Neural crest cell (in vitro differentiated cells): ENCODE results near the gene CNTNAP2. TPM values are rescaled to one million over a fixed set of nuclear protein-coding genes. Genes with fewer than 3 reads are reported as not detected.
"Not testable (repeated sequence)": the region's sequence is repeated elsewhere in the genome, so short reads cannot be mapped to it uniquely, and the experiment has no call there.

ENCODE experiments used
- DNase-seq: peaks from one replicate; pipeline ENCODE4 v3.0.0; 2021; ENCODE audit warnings: low read depth, mixed read lengths, low spot score
- H3K27ac Mint-ChIP-seq: one replicate; pipeline ENCODE4 v1.8.0; 2021; ENCODE audit warnings: mild to moderate bottlenecking, mixed read lengths; ENCODE audit not compliant: unreplicated experiment
- H3K27me3 Mint-ChIP-seq: 2 replicates; pipeline ENCODE4 v1.8.0; 2021; ENCODE audit warnings: low read depth, mild to moderate bottlenecking, mixed read lengths
- H3K36me3 Mint-ChIP-seq: 2 replicates; pipeline ENCODE4 v1.8.0; 2021; ENCODE audit warnings: low read depth, mild to moderate bottlenecking, mixed read lengths
- H3K4me1 Mint-ChIP-seq: 2 replicates; pipeline ENCODE4 v1.8.0; 2021; ENCODE audit warnings: mixed read lengths
- H3K4me3 Mint-ChIP-seq: one replicate; pipeline ENCODE4 v1.8.0; 2021; ENCODE audit warnings: mild to moderate bottlenecking, mixed read lengths
- H3K9me3 Mint-ChIP-seq: 2 replicates; pipeline ENCODE4 v1.8.0; 2021; ENCODE audit warnings: mixed read lengths
- total RNA-seq: library from RNA; stranded (reverse); gene quantifications from 2 replicates; pipeline ENCODE4 v1.2.1, GENCODE V29; 2021
- TF ChIP-seq, protein P1 (sequence below): fragments of 200-600 bp; sonication (generic); conservative IDR thresholded peaks from 2 replicates; pipeline ENCODE4 v1.5.0; 2021; ENCODE audit warnings: antibody characterized with exemption, mild to moderate bottlenecking

The CNTNAP2 gene
- total RNA-seq, 1 donor from 2014 or later, result 12.9 TPM

DNA sequence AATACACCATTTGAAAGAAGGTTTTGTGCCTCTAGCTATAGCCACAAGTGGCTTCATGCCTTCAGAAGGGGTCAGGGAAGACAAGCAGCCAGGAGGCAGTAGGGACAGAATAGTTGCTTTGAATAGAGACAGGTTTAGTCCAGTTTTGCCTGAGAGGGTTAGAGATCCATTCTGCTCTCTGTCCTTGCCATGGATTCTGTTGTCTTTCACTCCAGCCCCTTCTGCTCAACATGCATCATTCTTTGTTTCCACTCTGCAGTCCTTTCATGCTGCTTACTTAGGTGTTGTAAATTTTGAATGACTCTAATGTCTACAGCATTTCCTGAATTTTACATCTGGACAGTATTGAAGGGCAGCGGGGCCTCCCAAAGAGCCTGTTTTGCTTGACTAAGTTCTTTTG, 60.3 kb downstream of the CNTNAP2 start:
- H3K4me3 Mint-ChIP-seq, result no peak overlapping the region
- TF ChIP-seq, protein P1, sequence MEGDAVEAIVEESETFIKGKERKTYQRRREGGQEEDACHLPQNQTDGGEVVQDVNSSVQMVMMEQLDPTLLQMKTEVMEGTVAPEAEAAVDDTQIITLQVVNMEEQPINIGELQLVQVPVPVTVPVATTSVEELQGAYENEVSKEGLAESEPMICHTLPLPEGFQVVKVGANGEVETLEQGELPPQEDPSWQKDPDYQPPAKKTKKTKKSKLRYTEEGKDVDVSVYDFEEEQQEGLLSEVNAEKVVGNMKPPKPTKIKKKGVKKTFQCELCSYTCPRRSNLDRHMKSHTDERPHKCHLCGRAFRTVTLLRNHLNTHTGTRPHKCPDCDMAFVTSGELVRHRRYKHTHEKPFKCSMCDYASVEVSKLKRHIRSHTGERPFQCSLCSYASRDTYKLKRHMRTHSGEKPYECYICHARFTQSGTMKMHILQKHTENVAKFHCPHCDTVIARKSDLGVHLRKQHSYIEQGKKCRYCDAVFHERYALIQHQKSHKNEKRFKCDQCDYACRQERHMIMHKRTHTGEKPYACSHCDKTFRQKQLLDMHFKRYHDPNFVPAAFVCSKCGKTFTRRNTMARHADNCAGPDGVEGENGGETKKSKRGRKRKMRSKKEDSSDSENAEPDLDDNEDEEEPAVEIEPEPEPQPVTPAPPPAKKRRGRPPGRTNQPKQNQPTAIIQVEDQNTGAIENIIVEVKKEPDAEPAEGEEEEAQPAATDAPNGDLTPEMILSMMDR, result no peak
- peaks cover 9% of the 10 kb centered on the region for H3K4me1 Mint-ChIP-seq
- no peaks in the 10 kb centered on the region for H3K9me3 Mint-ChIP-seq
- no peak for DNase-seq
- H3K27ac Mint-ChIP-seq, result no peak overlapping the region
- no peaks in the 10 kb centered on the region for H3K36me3 Mint-ChIP-seq
- no peaks in the 10 kb centered on the region for H3K27me3 Mint-ChIP-seq

DNA sequence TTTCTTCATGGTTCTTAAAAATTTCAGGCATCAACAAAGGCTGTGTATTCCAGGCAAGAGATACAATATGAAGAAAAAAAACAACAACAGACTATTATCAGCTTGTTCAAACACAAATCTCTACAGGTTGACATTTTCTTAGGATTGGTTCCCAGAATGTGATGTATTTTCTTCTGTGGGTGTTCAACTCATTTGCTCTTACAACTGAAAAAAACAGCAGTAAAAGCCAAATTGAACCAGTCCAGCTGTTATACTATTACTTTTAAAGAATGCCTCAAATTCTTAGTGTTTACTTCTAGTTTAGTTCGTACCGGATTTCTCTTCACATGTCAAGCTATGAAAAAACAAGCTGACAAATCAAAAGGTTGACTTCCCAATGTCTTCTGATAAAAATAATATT, 60.7 kb downstream of the CNTNAP2 start:
- H3K9me3 Mint-ChIP-seq, result no peaks in the 10 kb centered on the region
- no peak overlapping the region for H3K27ac Mint-ChIP-seq

DNA sequence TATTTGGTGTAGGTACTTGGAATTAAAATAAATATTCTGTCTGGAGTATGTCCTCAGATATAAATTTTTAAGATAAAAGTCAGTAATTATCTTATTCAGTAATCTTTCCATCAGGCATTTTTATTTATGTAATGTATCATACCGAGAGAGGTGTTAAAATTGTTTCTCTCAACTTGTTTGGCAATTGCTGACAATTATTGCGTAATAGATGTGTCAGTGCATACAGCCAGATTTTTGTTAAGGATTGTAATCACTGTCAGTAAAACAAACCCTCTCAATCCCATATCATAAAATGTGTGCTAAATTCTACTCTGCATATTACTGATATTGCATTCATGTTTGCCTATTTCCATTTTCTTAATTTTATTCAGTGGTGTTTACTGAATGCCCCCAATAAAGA, 69.2 kb downstream of the CNTNAP2 start:
- TF ChIP-seq, protein P1, result no peak
- Mint-ChIP-seq H3K36me3 (no peaks in the 10 kb centered on the region), H3K4me1 (no peaks in the 10 kb centered on the region), H3K4me3 (no peak overlapping the region), H3K27ac (no peak overlapping the region), H3K9me3 (no peaks in the 10 kb centered on the region), H3K27me3 (no peaks in the 10 kb centered on the region)
- no peak for DNase-seq

More for the DNA sequence above, 60.7 kb downstream of the CNTNAP2 start:
- Mint-ChIP-seq H3K36me3 (no peaks in the 10 kb centered on the region), H3K27me3 (no peaks in the 10 kb centered on the region), H3K4me1 (peaks cover 9% of the 10 kb centered on the region), H3K4me3 (no peak overlapping the region)
- TF ChIP-seq, protein P1, result no peak
- DNase-seq, result no peak

DNA sequence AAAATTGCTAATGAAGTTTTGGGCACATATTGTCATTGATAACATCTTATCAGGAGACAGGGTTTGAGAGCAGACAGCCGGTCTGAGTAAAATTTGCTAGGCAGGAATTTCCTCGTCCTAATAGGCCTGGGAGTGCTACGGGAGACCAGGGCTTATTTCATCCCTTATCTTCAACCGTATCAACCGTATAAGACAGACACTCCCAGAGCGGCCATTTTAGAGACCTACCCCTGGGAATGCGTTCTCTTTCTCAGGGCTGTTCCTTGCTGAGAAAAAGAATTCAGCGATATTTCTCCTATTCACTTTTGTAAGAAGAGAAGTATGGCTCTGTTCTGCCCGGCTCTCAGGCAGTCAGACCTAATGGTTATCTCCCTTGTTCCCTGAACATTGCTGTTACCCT, 74.8 kb downstream of the CNTNAP2 start:
- not testable (repeated sequence) for H3K4me1 Mint-ChIP-seq, H3K27me3 Mint-ChIP-seq, H3K27ac Mint-ChIP-seq, DNase-seq, H3K4me3 Mint-ChIP-seq, H3K36me3 Mint-ChIP-seq
- peaks cover 11% of the 10 kb centered on the region for H3K9me3 Mint-ChIP-seq

DNA sequence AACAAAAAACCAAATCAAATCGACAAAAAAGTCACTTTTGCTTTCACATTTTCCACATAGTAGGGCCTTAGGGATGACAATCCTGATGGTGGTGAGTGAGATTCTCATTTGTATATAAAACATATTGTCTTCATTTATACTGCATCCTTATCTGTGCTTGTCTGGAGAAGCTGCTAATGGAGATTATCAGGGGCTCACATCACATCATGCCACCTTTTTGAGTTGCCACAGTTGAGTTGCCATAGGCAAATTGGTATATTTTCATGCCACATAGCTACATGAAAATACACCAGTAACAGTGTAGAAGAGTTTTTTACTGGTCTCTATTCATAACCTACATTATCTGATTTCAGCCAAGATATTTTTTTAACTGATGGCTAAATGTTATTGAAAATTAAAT, 85.3 kb downstream of the CNTNAP2 start:
- Mint-ChIP-seq H3K9me3 (no peaks in the 10 kb centered on the region), H3K4me3 (no peak overlapping the region), H3K27me3 (no peaks in the 10 kb centered on the region), H3K4me1 (no peaks in the 10 kb centered on the region), H3K36me3 (no peaks in the 10 kb centered on the region), H3K27ac (no peak overlapping the region)
- TF ChIP-seq, protein P1, result no peak
- DNase-seq, result no peak

DNA sequence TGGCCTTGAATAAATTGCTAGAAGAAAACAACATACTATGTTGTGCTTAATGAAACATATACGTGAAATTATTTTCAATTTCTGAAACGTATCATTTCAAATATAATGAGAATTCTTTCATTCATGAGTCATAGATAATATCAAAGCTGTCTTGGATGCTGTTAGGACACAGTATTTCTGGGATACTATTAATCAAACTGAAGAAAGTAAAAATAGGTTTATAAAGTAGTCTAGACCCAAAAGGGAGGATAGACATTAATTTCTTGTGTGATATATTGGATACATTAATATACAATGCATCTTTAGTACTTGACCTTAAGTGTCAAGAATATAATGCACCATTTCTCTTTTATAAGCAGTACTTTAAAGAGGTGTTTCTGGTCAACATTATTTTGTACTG, 89.7 kb downstream of the CNTNAP2 start:
- no peak overlapping the region for H3K27ac Mint-ChIP-seq
- no peak overlapping the region for H3K4me3 Mint-ChIP-seq
- no peaks in the 10 kb centered on the region for H3K4me1 Mint-ChIP-seq
- no peaks in the 10 kb centered on the region for H3K36me3 Mint-ChIP-seq
- H3K9me3 Mint-ChIP-seq, result no peaks in the 10 kb centered on the region
- DNase-seq, result no peak
- H3K27me3 Mint-ChIP-seq, result no peaks in the 10 kb centered on the region
- TF ChIP-seq, protein P1, result no peak
